ENCODE data around the gene ACADVL. TPM values are rescaled to one million over a fixed set of nuclear protein-coding genes. Genes with fewer than 3 reads are reported as not detected.

Gene ACADVL
- total RNA-seq, 1 donor, result 163 TPM

DNA sequence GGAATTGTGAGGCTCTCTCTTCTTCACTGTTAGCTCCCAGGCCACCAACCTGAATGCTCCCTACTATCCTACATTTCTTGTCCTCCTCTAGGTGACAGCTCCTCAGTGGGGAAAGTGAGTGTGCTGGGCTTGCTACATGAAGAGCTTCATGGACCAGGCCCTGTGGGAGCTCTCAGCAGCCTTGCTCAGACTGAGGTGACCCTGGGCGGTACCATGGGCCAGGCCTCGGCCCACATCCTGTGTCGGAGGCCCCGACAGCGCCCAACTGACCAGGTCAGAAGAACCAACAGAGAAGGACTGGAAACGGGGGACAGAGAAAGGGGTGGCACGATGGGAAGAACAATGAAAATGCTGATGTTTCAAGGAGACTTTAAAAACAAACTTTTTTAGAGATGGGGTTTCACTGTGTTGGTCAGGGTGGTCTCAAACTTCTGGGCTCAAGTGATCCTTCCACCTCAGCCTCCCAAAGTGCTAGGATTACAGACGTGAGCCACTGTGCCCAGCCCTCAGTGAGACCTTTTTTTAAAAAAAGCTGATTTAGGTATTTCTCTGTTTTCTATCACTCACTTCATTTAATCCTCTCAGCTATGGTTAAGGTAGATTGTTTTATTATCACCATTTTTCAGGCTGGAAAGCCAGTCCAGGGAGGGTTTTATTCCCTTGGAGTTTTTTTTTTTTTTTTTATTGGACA lies 37.2 kb downstream of the ACADVL start:
- TF ChIP-seq, protein P1, sequence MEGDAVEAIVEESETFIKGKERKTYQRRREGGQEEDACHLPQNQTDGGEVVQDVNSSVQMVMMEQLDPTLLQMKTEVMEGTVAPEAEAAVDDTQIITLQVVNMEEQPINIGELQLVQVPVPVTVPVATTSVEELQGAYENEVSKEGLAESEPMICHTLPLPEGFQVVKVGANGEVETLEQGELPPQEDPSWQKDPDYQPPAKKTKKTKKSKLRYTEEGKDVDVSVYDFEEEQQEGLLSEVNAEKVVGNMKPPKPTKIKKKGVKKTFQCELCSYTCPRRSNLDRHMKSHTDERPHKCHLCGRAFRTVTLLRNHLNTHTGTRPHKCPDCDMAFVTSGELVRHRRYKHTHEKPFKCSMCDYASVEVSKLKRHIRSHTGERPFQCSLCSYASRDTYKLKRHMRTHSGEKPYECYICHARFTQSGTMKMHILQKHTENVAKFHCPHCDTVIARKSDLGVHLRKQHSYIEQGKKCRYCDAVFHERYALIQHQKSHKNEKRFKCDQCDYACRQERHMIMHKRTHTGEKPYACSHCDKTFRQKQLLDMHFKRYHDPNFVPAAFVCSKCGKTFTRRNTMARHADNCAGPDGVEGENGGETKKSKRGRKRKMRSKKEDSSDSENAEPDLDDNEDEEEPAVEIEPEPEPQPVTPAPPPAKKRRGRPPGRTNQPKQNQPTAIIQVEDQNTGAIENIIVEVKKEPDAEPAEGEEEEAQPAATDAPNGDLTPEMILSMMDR (IDR thresholded peaks at IDR 0.05; ENCODE audit: extremely low read depth, low read depth, low read length), result no peak
- H3K36me3 ChIP-seq (ENCODE audit: insufficient read depth, low read length), result peaks cover 41% of the 10 kb centered on the region

GRCh38 chr17:7258731-7259554 lies 39.2 kb downstream of the ACADVL start:
- TF ChIP-seq, protein P1 (IDR thresholded peaks at IDR 0.05; ENCODE audit: extremely low read depth, low read depth, low read length), result no peak
- H3K4me1 ChIP-seq (ENCODE audit: insufficient read depth, low read length), result peaks cover 16% of the 10 kb centered on the region
- no peak overlapping the region for H3K4me3 ChIP-seq (ENCODE audit: insufficient read depth, low read length)
- peak; percentile 90 for DNase-seq (ENCODE audit: insufficient read length, low spot score, missing footprints)
- no peak overlapping the region for H2AFZ ChIP-seq (ENCODE audit: low read length)
- no peak overlapping the region for H3K27ac ChIP-seq (ENCODE audit: low read depth, low read length)
- H3K79me2 ChIP-seq (ENCODE audit: insufficient read depth, low read length), result peaks cover 5% of the 10 kb centered on the region
- no peak overlapping the region for H3K4me2 ChIP-seq (ENCODE audit: insufficient read depth, low read length)
- H3K9me3 ChIP-seq (ENCODE audit: low read depth, low read length), result no peaks in the 10 kb centered on the region
- no peaks in the 10 kb centered on the region for H4K20me1 ChIP-seq (ENCODE audit: insufficient read depth, low read length)
- peaks cover 41% of the 10 kb centered on the region for H3K36me3 ChIP-seq (ENCODE audit: insufficient read depth, low read length)
- peaks cover 15% of the 10 kb centered on the region for H3K27me3 ChIP-seq (ENCODE audit: insufficient read depth, low read length)

More for the DNA sequence above, 37.2 kb downstream of the ACADVL start:
- Histone ChIP-seq H3K4me3 (ENCODE audit: insufficient read depth, low read length) (no peak overlapping the region), H3K27me3 (ENCODE audit: insufficient read depth, low read length) (peaks cover 5% of the 10 kb centered on the region), H2AFZ (ENCODE audit: low read length) (no peak overlapping the region), H3K79me2 (ENCODE audit: insufficient read depth, low read length) (peaks cover 16% of the 10 kb centered on the region), H3K4me1 (ENCODE audit: insufficient read depth, low read length) (peaks cover 16% of the 10 kb centered on the region), H3K27ac (ENCODE audit: low read depth, low read length) (no peak overlapping the region), H3K4me2 (ENCODE audit: insufficient read depth, low read length) (no peak overlapping the region), H3K9me3 (ENCODE audit: low read depth, low read length) (no peaks in the 10 kb centered on the region), H4K20me1 (ENCODE audit: insufficient read depth, low read length) (no peaks in the 10 kb centered on the region)
- no peak for DNase-seq (ENCODE audit: insufficient read length, low spot score, missing footprints)

- H3K4me3 ChIP-seq (ENCODE audit: insufficient read depth, low read length), result no peak overlapping the region
- H3K4me1 ChIP-seq (ENCODE audit: insufficient read depth, low read length), result peaks cover 17% of the 10 kb centered on the region
- TF ChIP-seq, protein P1 (IDR thresholded peaks at IDR 0.05; ENCODE audit: extremely low read depth, low read depth, low read length), result no peak
- no peak overlapping the region for H3K4me2 ChIP-seq (ENCODE audit: insufficient read depth, low read length)
- H3K79me2 ChIP-seq (ENCODE audit: insufficient read depth, low read length), result peaks cover 1% of the 10 kb centered on the region
- no peak overlapping the region for H3K27ac ChIP-seq (ENCODE audit: low read depth, low read length)
- peak; percentile 63 for DNase-seq (ENCODE audit: insufficient read length, low spot score, missing footprints)
- no peaks in the 10 kb centered on the region for H4K20me1 ChIP-seq (ENCODE audit: insufficient read depth, low read length)
- H3K9me3 ChIP-seq (ENCODE audit: low read depth, low read length), result no peaks in the 10 kb centered on the region
- H3K36me3 ChIP-seq (ENCODE audit: insufficient read depth, low read length), result peaks cover 36% of the 10 kb centered on the region
- H2AFZ ChIP-seq (ENCODE audit: low read length), result no peak overlapping the region
- peaks cover 15% of the 10 kb centered on the region for H3K27me3 ChIP-seq (ENCODE audit: insufficient read depth, low read length)
These were observed 39.8 kb downstream of the ACADVL start for GRCh38 chr17:7259555-7259889.

DNA sequence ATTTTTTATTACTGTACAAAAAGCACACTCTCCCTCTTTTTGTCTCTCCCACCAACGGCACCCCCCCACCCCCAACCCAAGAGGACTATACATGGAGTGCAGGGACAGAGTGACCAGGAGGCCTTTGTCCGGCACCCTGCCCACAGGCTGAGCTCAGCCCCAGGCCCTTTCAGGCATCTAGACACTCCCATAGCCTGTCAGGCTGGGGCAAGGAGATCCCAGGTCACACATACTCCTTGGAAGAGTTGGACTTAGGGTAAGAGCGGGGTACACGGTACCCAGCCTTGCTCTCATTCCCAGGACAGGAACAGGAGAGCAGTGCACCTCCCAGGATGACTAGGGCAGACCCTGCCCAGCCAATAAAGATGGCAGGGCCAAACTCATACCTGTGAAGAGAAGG lies 40.4 kb downstream of the ACADVL start:
- Histone ChIP-seq H3K9me3 (ENCODE audit: low read depth, low read length) (no peaks in the 10 kb centered on the region), H3K36me3 (ENCODE audit: insufficient read depth, low read length) (peaks cover 30% of the 10 kb centered on the region), H3K27me3 (ENCODE audit: insufficient read depth, low read length) (peaks cover 15% of the 10 kb centered on the region), H2AFZ (ENCODE audit: low read length) (no peak overlapping the region), H3K4me2 (ENCODE audit: insufficient read depth, low read length) (no peak overlapping the region), H3K79me2 (ENCODE audit: insufficient read depth, low read length) (no peaks in the 10 kb centered on the region), H3K4me1 (ENCODE audit: insufficient read depth, low read length) (peaks cover 19% of the 10 kb centered on the region), H4K20me1 (ENCODE audit: insufficient read depth, low read length) (no peaks in the 10 kb centered on the region), H3K27ac (ENCODE audit: low read depth, low read length) (no peak overlapping the region), H3K4me3 (ENCODE audit: insufficient read depth, low read length) (no peak overlapping the region)
- TF ChIP-seq, protein P1 (IDR thresholded peaks at IDR 0.05; ENCODE audit: extremely low read depth, low read depth, low read length), result no peak
- DNase-seq (ENCODE audit: insufficient read length, low spot score, missing footprints), result peak; percentile 50

All from osteoblast (primary cell).